Upper lobe of left lung (tissue), 6 donors: ENCODE results near the gene GRK5. TPM values are rescaled to one million over a fixed set of nuclear protein-coding genes. Genes with fewer than 3 reads are reported as not detected.

Experiments used
- ATAC-seq, 2 donors: fragments of 200-7000 bp; cut with Tn5 transposase; one replicate each; pipeline ENCODE4 v1.9.1; 2022; ENCODE audit warnings: mild to moderate bottlenecking in 2 of 2, moderate library complexity in 2 of 2; ENCODE audit not compliant: low FRiP score in 2 of 2
- DNase-seq, 2 donors: peaks; one replicate each; pipeline ENCODE4 v3.0.0-alpha.2; 2019 to 2020
- H3K27ac ChIP-seq, 4 donors: fragments of 200-600 bp; sonication (generic); one replicate each; pipeline ENCODE4 v1.5.1; 2016 to 2019
- H3K27me3 ChIP-seq, 4 donors: fragments of 200-600 bp; sonication (generic); one replicate each; pipeline ENCODE4 v1.5.1; 2017 to 2019
- H3K36me3 ChIP-seq, 4 donors: fragments of 200-600 bp; sonication (generic); one replicate each; pipeline ENCODE4 v1.5.1; 2016 to 2019
- H3K4me1 ChIP-seq, 4 donors: fragments of 200-600 bp; sonication (generic); one replicate each; pipeline ENCODE4 v1.5.1; 2018 to 2019
- H3K4me3 ChIP-seq, 4 donors: fragments of 200-600 bp; sonication (generic); one replicate each; pipeline ENCODE4 v1.5.1; 2017 to 2019; ENCODE audit warnings: mild to moderate bottlenecking in 2 of 4, moderate library complexity in 1 of 4
- H3K9me3 ChIP-seq, 4 donors: fragments of 200-600 bp; sonication (generic); one replicate each; pipeline ENCODE4 v1.5.1; 2018 to 2019
- CTCF ChIP-seq, 6 experiments: fragments of 450-650 bp in 4 of 6; fragments of 200-600 bp in 2 of 6; sonication (generic) in 2 of 6; IDR thresholded peaks; one replicate each; pipeline ENCODE4 v1.5.1; 2016 to 2019; ENCODE audit warnings: antibody characterized with exemption in 6 of 6
- EP300 ChIP-seq, 4 donors: sonication (generic); formaldehyde crosslinking; IDR thresholded peaks; one replicate each; pipeline ENCODE4 v1.5.1; 2017; ENCODE audit warnings: antibody characterized with exemption in 4 of 4, control low read depth in 2 of 4
- POLR2A ChIP-seq, 4 donors: fragments of 450-650 bp; IDR thresholded peaks; one replicate each; pipeline ENCODE4 v1.5.1; 2016 to 2017; ENCODE audit warnings: antibody characterized with exemption in 4 of 4, mild to moderate bottlenecking in 2 of 4
- POLR2AphosphoS5 ChIP-seq, 2 donors: sonication (generic); formaldehyde crosslinking; IDR thresholded peaks; one replicate each; pipeline ENCODE4 v1.5.1; 2017; ENCODE audit warnings: antibody characterized with exemption in 2 of 2
- WGBS, 2 donors: methylation state at CpG; one replicate each; pipeline ENCODE4 v1.1.5; 2017 to 2018; 5-methylcytosine and 5-hydroxymethylcytosine counted together
- total RNA-seq, 6 donors: library from RNA; depleted of rRNA in 4 of 6; stranded (reverse); fragments of >200 nt in 4 of 6; gene quantifications; one replicate each; pipeline versions ENCODE4 v1.1.0 to v1.2.1, GENCODE V29; 2016 to 2021
- donor health status: DM: no; HTN: no; CAD: no; lungs with moderate emphysema.
- donor health status: DM: no; HTN: yes; CAD: no; lungs with severe emphysema.

Gene GRK5
- total RNA-seq, 6 donors from 2014 or later = 38.6 to 80.9 (median 61.1) TPM

- TF ChIP-seq EP300 (IDR thresholded peaks at IDR 0.05) (no peak), POLR2A (IDR thresholded peaks at IDR 0.05) (no peak)
- peaks cover 0 to 6% (median 2%) of the 10 kb centered on the region in 4 donors for H3K9me3 ChIP-seq
- peaks cover 12 to 44% (median 27%) of the 10 kb centered on the region in 4 donors for H3K4me1 ChIP-seq
- no peaks in the 10 kb centered on the region for H3K27me3 ChIP-seq
- 83 to 94% methylated on average over 4 of the region's 4 CpGs for WGBS, 2 donors
- peaks cover 0 to 11% (median 0%) of the 10 kb centered on the region in 4 donors for H3K36me3 ChIP-seq
- H3K4me3 ChIP-seq = no peak overlapping the region
- DNase-seq (no peak), ATAC-seq (no peak)
- no peak overlapping the region for H3K27ac ChIP-seq
These were observed 89.3 kb downstream of the GRK5 start for GRCh38 chr10:119296703-119297102.

GRCh38 chr10:119297207-119297968 lies 90.0 kb downstream of the GRK5 start:
- 97 to 100% methylated on average over 5 of the region's 5 CpGs for WGBS, 2 donors
- ATAC-seq (no peak), DNase-seq (no peak)
- Histone ChIP-seq H3K9me3 (peaks cover 0 to 6% (median 2%) of the 10 kb centered on the region in 4 donors), H3K4me3 (no peak overlapping the region), H3K27me3 (no peaks in the 10 kb centered on the region), H3K4me1 (peaks cover 19 to 48% (median 34%) of the 10 kb centered on the region in 4 donors), H3K27ac (no peak overlapping the region), H3K36me3 (peaks cover 0 to 11% (median 0%) of the 10 kb centered on the region in 4 donors)
- TF ChIP-seq CTCF (IDR thresholded peaks at IDR 0.05) (no peak), EP300 (IDR thresholded peaks at IDR 0.05) (no peak), POLR2AphosphoS5 (IDR thresholded peaks at IDR 0.05) (no peak), POLR2A (IDR thresholded peaks at IDR 0.05) (no peak)

- Histone ChIP-seq H3K27ac (no peak overlapping the region), H3K36me3 (peaks cover 0 to 11% (median 0%) of the 10 kb centered on the region in 4 donors), H3K27me3 (no peaks in the 10 kb centered on the region), H3K4me3 (no peak overlapping the region), H3K4me1 (peaks cover 22 to 54% (median 37%) of the 10 kb centered on the region in 4 donors), H3K9me3 (peaks cover 0 to 6% (median 2%) of the 10 kb centered on the region in 4 donors)
- no peak for DNase-seq
- WGBS, 2 donors = 73 to 84% methylated on average over 4 of the region's 4 CpGs
- TF ChIP-seq POLR2AphosphoS5 (IDR thresholded peaks at IDR 0.05) (no peak), CTCF (IDR thresholded peaks at IDR 0.05) (no peak), EP300 (IDR thresholded peaks at IDR 0.05) (no peak), POLR2A (IDR thresholded peaks at IDR 0.05) (no peak)
- no peak for ATAC-seq
These were observed 91.4 kb downstream of the GRK5 start for GRCh38 chr10:119298810-119299209.

GRCh38 chr10:119299531-119299930 lies 92.2 kb downstream of the GRK5 start:
- peak overlapping the region in 1 of 4 donors; percentile 4 for H3K27ac ChIP-seq

More at GRCh38 chr10:119299531-119299930, 92.2 kb downstream of the GRK5 start:
- H3K9me3 ChIP-seq = peaks cover 0 to 6% (median 2%) of the 10 kb centered on the region in 4 donors
- peaks cover 0 to 11% (median 0%) of the 10 kb centered on the region in 4 donors for H3K36me3 ChIP-seq
- no peaks in the 10 kb centered on the region for H3K27me3 ChIP-seq
- WGBS, 2 donors = 70 to 75% methylated on average over 3 of the region's 3 CpGs
- TF ChIP-seq EP300 (IDR thresholded peaks at IDR 0.05) = no peak
- peak in 1 of 6 experiments; percentile 12 for TF ChIP-seq CTCF (IDR thresholded peaks at IDR 0.05)
- no peak overlapping the region for H3K4me3 ChIP-seq
- no peak for ATAC-seq
- H3K4me1 ChIP-seq = peaks cover 22 to 56% (median 37%) of the 10 kb centered on the region in 4 donors
- DNase-seq = no peak
